SK-N-MC (cell line): Measurements from ENCODE around the gene TMEM147.

Source experiments
- DNase-seq: peaks from one replicate; pipeline ENCODE4 v3.0.0-alpha.2; 2011; ENCODE audit warnings: low read depth, low spot score
- H3K27ac ChIP-seq: fragments of 200-600 bp; sonication (generic); 2 replicates; pipeline ENCODE4 v1.5.1; 2016; ENCODE audit warnings: mixed run types
- H3K36me3 ChIP-seq: fragments of 200-600 bp; sonication (generic); 2 replicates; pipeline ENCODE4 v1.6.1; 2017; ENCODE audit warnings: antibody characterized with exemption, low read length, mixed read lengths; ENCODE audit not compliant: insufficient read depth
- H3K4me3 ChIP-seq: fragments of 200-600 bp; sonication (generic); 2 replicates; pipeline ENCODE4 v1.5.1; 2016
- H3K9ac ChIP-seq: fragments of 200-600 bp; sonication (generic); 2 replicates; pipeline ENCODE4 v1.8.0; 2017; ENCODE audit warnings: mixed run types, mixed read lengths; ENCODE audit not compliant: insufficient read length
- H3K9me3 ChIP-seq: fragments of 200-600 bp; sonication (generic); 2 replicates; pipeline ENCODE4 v1.6.1; 2017; ENCODE audit warnings: low read depth, mild to moderate bottlenecking, antibody characterized with exemption, low read length, moderate library complexity, mixed read lengths
- EZH2 ChIP-seq: fragments of 200-600 bp; sonication (generic); IDR thresholded peaks from one replicate; pipeline ENCODE4 v1.6.1; 2017; ENCODE audit warnings: antibody characterized with exemption
- FOXP2 ChIP-seq: optimal IDR thresholded peaks from 2 replicates; pipeline ENCODE3; 2011; ENCODE audit warnings: mild to moderate bottlenecking, moderate library complexity; ENCODE audit not compliant: insufficient read depth; ENCODE audit errors: extremely low read length, control extremely low read depth
- POLR2AphosphoS5 ChIP-seq: IDR thresholded peaks from 2 replicates; pipeline ENCODE4 v1.6.1; 2012; ENCODE audit warnings: mild to moderate bottlenecking, low read depth, low read length, borderline replicate concordance

The TMEM147 gene

DNA sequence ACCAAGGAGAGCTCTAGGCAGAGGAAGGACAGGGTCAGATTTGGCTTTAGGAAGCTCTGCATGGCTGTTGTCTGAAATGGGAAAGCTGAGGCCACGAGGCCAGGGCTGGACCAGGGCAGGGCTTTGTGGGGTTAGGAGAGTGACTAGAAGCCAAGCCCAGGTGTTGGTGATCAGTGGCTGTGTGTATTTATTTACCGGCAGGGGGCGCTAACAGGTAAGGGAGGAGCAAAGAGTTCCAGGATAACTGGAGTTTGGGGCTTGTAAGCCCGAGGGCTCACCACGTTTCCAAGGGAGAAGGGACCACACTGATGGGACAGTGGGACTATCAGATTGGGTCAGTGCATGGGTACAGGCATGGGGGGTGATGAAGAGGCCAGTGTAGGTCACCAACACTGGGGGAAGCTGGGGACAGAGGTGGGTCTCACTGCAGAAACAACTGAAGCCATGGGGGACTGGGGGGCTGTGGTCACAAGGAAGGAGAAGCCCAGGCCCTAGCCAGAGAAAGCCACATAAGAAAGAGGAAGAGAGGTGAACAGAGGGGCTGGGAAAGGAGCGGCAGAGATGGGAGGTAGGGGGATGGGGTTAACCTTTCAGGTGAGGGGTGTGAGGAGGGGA lies 3.9 kb downstream of the TMEM147 start:
- TF ChIP-seq FOXP2 (no peak), POLR2AphosphoS5 (no peak), EZH2 (no peak)
- Histone ChIP-seq H3K36me3 (no peaks in the 10 kb centered on the region; the same call in 1 of the 2 replicates), H3K4me3 (no peak overlapping the region), H3K9ac (no peak overlapping the region), H3K9me3 (no peaks in the 10 kb centered on the region), H3K27ac (no peak overlapping the region)
- peak; percentile 8 for DNase-seq

DNA sequence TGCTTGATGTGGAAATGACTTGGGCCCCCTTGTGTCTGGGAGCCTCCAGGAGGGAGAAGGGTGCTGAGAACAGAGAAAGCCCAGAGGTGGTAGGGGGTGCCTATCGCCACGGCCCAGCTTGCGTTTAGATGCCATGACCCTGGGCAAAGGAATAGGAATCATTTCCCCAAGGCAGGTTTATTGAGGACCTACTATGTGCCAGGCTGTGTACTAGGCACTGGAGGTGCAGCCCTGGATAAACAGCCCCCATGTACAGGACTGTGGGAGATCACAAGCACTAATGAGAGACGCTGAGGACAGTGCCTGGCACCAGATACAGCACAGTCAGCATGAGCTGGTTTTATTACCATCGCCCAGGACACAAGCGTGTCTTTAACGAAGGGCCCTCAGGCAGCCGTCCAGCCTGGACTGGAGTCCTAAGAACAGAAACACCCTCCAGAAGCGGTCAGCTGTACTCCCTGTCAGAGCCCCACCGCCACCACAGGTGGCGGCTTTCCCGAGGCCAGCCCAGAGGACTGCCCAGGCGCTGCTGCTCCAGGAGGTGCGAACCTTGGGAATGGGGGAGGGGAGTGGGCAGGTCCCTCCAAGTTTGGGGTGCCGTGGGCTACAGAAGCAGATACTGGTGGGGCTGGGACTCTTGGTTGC lies 4.6 kb downstream of the TMEM147 start:
- no peaks in the 10 kb centered on the region for H3K9me3 ChIP-seq
- no peak overlapping the region for H3K4me3 ChIP-seq
- H3K36me3 ChIP-seq = no peaks in the 10 kb centered on the region; the same call in 1 of the 2 replicates
- TF ChIP-seq POLR2AphosphoS5 (no peak), FOXP2 (no peak), EZH2 (no peak)
- no peak overlapping the region for H3K27ac ChIP-seq
- no peak for DNase-seq
- H3K9ac ChIP-seq = no peak overlapping the region

GRCh38 chr19:35551091-35551810 lies 5.8 kb downstream of the TMEM147 start:
- no peak for DNase-seq
- TF ChIP-seq FOXP2 = no peak
- no peak for TF ChIP-seq POLR2AphosphoS5
- no peak for TF ChIP-seq EZH2
- H3K36me3 ChIP-seq = no peaks in the 10 kb centered on the region; the same call in 1 of the 2 replicates
- H3K9me3 ChIP-seq = no peaks in the 10 kb centered on the region
- H3K4me3 ChIP-seq = no peak overlapping the region
- no peak overlapping the region for H3K27ac ChIP-seq
- H3K9ac ChIP-seq = no peak overlapping the region

- Histone ChIP-seq H3K4me3 (no peak overlapping the region), H3K9me3 (no peaks in the 10 kb centered on the region), H3K9ac (no peak overlapping the region), H3K36me3 (no peaks in the 10 kb centered on the region), H3K27ac (no peak overlapping the region)
- no peak for TF ChIP-seq EZH2
- no peak for TF ChIP-seq POLR2AphosphoS5
- TF ChIP-seq FOXP2 = no peak
- no peak for DNase-seq
These were observed 7.3 kb downstream of the TMEM147 start for GRCh38 chr19:35552534-35553384.

DNA sequence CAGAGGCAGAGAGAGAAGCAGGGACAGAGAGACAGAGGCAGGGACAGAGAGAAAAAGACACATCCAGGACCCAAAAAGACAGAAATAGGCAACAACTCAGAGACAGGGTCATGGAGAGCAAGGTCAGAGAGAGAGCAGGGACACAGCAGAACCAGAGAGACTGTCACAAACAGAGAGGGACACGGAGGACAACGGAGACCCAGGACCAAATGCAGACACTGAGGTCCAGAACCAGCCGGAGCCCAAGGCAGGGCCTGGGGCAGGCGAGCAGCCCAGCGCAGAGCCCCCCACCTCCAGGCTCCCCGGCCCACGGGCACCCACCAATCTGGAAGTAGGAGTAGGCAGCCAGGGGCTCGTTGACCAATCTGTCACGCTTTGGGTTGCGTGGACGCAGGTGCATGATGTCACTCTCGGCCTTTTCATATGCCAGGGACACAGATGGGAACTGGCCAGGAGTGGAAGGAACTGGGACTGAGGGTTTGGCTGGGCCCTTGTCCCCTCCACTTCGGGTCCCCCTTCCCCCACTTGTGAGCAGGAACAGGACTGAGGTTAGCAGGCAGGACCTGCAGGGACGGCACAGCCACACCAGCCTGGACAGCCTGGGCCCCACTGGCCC lies 8.1 kb downstream of the TMEM147 start:
- TF ChIP-seq FOXP2 (no peak), EZH2 (no peak), POLR2AphosphoS5 (no peak)
- H3K9me3 ChIP-seq = no peaks in the 10 kb centered on the region
- no peaks in the 10 kb centered on the region for H3K36me3 ChIP-seq
- no peak overlapping the region for H3K9ac ChIP-seq
- no peak for DNase-seq
- H3K27ac ChIP-seq = no peak overlapping the region
- no peak overlapping the region for H3K4me3 ChIP-seq

DNA sequence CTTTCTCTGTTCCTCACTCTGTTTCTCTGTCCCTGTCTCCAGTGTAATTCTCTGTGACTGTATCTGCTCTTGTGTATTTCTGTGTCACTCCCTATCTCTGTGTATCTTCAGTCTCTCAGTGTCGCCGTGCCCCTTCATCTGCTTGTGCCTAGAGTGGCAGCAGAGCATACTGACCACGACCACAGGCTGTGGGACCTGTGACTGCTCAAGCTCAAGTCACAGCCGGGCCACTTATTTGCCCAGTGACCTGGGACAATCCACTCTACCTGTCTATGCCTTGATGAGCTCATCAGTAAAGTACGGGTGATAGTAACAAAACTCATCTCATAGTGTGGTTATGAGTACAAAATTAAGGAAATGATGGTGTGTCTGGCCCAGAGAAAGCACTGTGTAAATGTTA lies 8.7 kb downstream of the TMEM147 start:
- Histone ChIP-seq H3K4me3 (no peak overlapping the region), H3K9ac (no peak overlapping the region), H3K36me3 (no peaks in the 10 kb centered on the region), H3K27ac (no peak overlapping the region), H3K9me3 (no peaks in the 10 kb centered on the region)
- TF ChIP-seq EZH2 (no peak), POLR2AphosphoS5 (no peak), FOXP2 (no peak)
- DNase-seq = no peak

GRCh38 chr19:35555301-35556005 lies 10.0 kb downstream of the TMEM147 start:
- DNase-seq = no peak
- no peak for TF ChIP-seq POLR2AphosphoS5
- no peak for TF ChIP-seq FOXP2
- no peak for TF ChIP-seq EZH2

More at GRCh38 chr19:35555301-35556005, 10.0 kb downstream of the TMEM147 start:
- Histone ChIP-seq H3K36me3 (no peaks in the 10 kb centered on the region), H3K9ac (no peak overlapping the region), H3K9me3 (no peaks in the 10 kb centered on the region), H3K27ac (no peak overlapping the region), H3K4me3 (no peak overlapping the region)
